Erythroblast (primary cell): Measurements from ENCODE around the gene PLA2G1B.

ENCODE experiments used
- GATA1 ChIP-seq: IDR thresholded peaks from 2 replicates; pipeline ENCODE4 v1.6.1; 2011; ENCODE audit warnings: low read depth, mild to moderate bottlenecking, control low read depth, low read length, moderate library complexity
- POLR2A ChIP-seq: IDR thresholded peaks from 2 replicates; pipeline ENCODE4 v1.6.1; 2011; ENCODE audit warnings: mild to moderate bottlenecking, low read length

- no peak for TF ChIP-seq POLR2A
- TF ChIP-seq GATA1, result no peak
Measured at GRCh38 chr12:120290609-120291305, 36.8 kb downstream of the PLA2G1B start.
